GM06990 (cell line): ENCODE data around the gene SNAPC2.
"Not testable (repeated sequence)": the region's sequence is repeated elsewhere in the genome, so short reads cannot be mapped to it uniquely, and the experiment has no call there.

Source experiments
- DNase-seq: peaks from one replicate; pipeline ENCODE4 v3.0.0-alpha.2; 2011; ENCODE audit not compliant: insufficient read length; ENCODE audit errors: extremely low read depth
- H3K27me3 ChIP-seq: replicated peaks from 2 replicates; pipeline ENCODE4 v1.6.0; 2011; ENCODE audit warnings: low read length; ENCODE audit not compliant: control insufficient read depth, insufficient read depth
- H3K36me3 ChIP-seq: 2 replicates; pipeline ENCODE4 v1.5.1; 2011; ENCODE audit warnings: low read length; ENCODE audit not compliant: control insufficient read depth, insufficient read depth
- H3K4me3 ChIP-seq: replicated peaks from 2 replicates; pipeline ENCODE4 v1.5.1; 2011; ENCODE audit warnings: low read depth, mild to moderate bottlenecking, control low read depth, low read length
- TF ChIP-seq, protein P1 (sequence below): IDR thresholded peaks from 2 replicates; pipeline ENCODE4 v1.5.1; 2011; ENCODE audit warnings: low read length, control low read depth, mild to moderate bottlenecking, inconsistent platforms; ENCODE audit not compliant: insufficient read depth, poor library complexity, severe bottlenecking

Gene SNAPC2

DNA sequence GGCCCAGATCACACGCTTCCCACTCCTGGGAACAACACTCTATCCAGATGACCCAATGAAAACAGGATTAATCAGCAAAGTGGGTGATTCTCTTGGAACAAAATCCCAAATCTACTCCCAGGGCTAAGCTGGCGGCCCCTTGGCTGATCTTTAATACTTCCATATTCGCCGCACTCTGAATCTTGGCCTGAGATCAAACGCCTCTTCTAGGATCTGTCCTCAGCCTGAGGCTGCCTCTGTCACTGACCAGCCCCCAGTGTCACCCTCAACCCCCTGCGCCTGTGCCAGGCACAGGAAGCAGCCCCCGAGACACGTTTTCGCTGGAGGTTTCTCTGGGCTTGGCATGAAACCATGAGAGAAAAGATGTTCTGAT is 8.2 kb downstream of the SNAPC2 start:
- TF ChIP-seq, protein P1, sequence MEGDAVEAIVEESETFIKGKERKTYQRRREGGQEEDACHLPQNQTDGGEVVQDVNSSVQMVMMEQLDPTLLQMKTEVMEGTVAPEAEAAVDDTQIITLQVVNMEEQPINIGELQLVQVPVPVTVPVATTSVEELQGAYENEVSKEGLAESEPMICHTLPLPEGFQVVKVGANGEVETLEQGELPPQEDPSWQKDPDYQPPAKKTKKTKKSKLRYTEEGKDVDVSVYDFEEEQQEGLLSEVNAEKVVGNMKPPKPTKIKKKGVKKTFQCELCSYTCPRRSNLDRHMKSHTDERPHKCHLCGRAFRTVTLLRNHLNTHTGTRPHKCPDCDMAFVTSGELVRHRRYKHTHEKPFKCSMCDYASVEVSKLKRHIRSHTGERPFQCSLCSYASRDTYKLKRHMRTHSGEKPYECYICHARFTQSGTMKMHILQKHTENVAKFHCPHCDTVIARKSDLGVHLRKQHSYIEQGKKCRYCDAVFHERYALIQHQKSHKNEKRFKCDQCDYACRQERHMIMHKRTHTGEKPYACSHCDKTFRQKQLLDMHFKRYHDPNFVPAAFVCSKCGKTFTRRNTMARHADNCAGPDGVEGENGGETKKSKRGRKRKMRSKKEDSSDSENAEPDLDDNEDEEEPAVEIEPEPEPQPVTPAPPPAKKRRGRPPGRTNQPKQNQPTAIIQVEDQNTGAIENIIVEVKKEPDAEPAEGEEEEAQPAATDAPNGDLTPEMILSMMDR, result no peak
- Histone ChIP-seq H3K4me3 (no peak overlapping the region), H3K36me3 (peaks cover 11% of the 10 kb centered on the region), H3K27me3 (no peaks in the 10 kb centered on the region)
- no peak for DNase-seq

DNA sequence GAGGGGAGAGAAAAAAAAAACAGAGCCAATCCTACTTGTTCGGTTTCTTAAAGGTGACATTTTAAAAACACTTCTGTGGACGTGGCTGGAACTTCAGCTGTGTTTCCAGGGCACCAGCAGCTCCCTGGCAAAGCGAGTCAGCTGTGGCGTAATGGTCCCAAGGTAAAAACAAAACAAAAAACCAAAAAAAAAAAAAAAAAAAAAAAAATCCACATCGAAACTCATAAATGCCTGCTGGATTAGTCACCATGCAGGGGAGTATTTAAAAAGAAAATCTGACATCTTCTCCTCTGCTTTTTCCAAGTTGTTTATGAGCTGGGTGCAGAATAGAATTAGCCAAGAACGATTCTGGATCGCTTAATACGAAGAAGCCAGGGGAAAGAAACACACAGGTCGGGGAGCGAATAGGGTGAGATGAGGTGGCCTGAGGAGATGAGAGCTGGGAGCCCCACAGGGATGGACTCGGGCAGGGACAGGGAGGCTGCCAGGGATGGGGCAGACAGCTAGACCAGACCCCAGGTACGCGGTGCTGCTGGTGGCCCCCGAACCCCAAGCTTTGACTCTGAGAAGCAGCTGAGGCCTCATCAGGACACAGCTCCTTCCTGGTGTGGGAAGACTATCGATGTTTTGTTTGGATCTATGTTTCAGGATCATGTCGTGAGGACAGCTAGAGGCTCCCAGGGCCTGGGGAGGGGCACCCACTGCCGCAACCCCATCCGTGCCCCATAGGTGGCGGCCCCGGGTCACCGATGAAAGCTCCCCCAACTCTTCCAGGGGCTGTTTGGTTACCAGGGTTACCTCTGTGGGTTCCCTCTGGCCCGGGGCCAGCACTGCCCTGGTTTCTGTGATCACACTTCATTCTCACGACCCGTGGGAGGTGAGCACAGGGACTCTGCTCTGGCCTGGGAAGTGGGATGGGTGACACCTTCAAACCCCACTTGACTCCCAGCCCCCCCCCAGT is 8.9 kb downstream of the SNAPC2 start:
- Histone ChIP-seq H3K4me3 (no peak overlapping the region), H3K27me3 (no peaks in the 10 kb centered on the region), H3K36me3 (peaks cover 14% of the 10 kb centered on the region)
- peak; percentile 74 for DNase-seq
- TF ChIP-seq, protein P1, result peak; percentile 62

DNA sequence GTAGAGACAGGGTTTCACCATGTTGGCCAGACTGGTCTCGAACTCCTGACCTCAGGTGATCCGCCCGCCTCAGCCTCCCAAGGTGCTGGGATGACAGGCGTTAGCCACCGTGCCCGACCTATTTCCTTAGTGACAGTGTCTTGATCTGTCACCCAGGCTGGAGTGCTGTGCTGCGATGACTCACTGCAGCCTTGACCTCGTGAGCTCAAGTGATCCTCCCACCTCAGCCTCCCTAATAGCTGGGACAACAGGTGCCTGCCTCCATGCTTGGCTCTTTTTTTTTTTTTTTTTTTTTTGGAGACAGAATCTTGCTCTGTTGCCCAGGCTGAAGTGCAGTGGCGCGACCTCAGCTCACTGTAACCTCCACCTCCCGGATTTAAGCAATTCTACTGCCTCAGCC is 9.9 kb downstream of the SNAPC2 start:
- H3K4me3 ChIP-seq, H3K27me3 ChIP-seq, DNase-seq: not testable (repeated sequence)
- peaks cover 19% of the 10 kb centered on the region for H3K36me3 ChIP-seq

DNA sequence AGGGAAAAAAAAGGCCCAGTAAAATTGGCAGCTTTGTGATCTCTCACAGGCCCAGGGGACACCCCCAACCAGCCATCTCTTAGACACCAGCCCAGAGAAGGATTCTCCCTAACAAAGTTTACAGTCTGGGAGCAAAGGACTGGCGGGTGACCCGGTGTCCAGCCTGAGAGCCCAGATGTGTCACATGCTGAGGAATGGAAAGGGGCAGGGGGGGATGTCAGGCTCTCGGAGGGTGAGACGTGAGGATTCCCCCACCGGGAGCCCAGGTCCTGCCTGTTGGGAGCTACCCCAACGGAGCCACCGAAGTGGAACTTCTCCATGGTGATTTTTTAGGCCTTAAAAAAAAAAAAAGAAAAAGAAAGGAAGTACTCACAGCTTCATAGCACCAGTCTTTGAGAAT is 10.6 kb downstream of the SNAPC2 start:
- Histone ChIP-seq H3K36me3 (peaks cover 23% of the 10 kb centered on the region), H3K4me3 (no peak overlapping the region), H3K27me3 (no peaks in the 10 kb centered on the region)
- TF ChIP-seq, protein P1, result no peak
- no peak for DNase-seq

DNA sequence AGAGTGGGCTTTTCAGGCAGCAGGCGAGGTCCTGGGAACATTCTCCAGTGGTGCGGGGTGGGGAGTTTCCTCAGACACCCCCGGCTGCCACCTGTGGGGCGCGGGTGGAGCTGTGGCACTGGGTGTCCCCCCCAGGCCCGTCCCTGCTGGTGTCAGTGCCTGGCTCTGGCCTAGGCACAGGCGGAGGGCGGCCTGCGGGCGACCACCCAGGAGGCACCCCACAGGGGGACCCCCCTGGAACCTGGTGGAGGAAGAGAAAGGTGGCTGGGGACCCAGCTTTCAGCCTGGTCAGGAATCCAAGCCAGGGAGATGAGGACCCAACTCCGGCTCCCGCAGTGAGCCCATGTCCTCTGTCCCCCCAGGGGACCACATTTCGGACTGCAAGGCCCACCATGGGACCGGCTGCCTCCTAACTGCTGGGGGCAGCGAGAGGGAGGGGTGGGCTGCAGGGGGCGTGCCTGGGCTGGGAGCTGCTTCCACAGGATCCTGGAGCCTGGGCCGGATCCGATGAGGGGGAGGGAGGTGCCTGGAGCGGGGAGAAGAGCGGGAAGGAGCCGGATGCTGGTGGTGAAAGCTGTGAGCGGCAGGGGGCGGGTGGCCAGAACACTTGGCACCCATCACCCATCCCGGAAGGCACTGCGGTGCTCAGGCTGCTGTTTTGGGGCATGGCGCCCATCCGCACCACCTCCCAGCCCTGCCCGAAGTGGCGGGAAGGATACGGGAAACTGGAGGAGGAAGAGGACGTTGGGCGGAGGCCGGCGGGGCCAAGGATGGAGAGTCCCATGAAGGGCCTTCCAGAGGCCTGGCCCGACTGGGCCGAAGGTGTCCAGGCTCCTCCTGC is 11.3 kb downstream of the SNAPC2 start:
- H3K36me3 ChIP-seq, result peaks cover 23% of the 10 kb centered on the region
- H3K4me3 ChIP-seq, result no peak overlapping the region
- no peaks in the 10 kb centered on the region for H3K27me3 ChIP-seq
- TF ChIP-seq, protein P1, result no peak
- DNase-seq, result peak; percentile 14
